Choroid plexus epithelial cell (primary cell): ENCODE measurements around the gene IFT88.
A peak's percentile ranks its signal among the peaks of the same experiment; 100 is the strongest.
"Not testable (repeated sequence)": the region's sequence is repeated elsewhere in the genome, so short reads cannot be mapped to it uniquely, and the experiment has no call there.

Source experiments
- DNase-seq: peaks from one replicate; pipeline ENCODE4 v3.0.0-alpha.2; 2010; ENCODE audit warnings: low read depth
- H3K4me3 ChIP-seq: 2 replicates; pipeline ENCODE4 v1.5.1; 2011; ENCODE audit warnings: low read depth, mild to moderate bottlenecking, control low read depth, low read length, moderate library complexity
- TF ChIP-seq, protein P1 (sequence below): conservative IDR thresholded peaks from 2 replicates; pipeline ENCODE4 v1.5.1; 2011; ENCODE audit warnings: low read depth, mild to moderate bottlenecking, control low read depth, inconsistent platforms, low read length, moderate library complexity

Gene IFT88

DNA sequence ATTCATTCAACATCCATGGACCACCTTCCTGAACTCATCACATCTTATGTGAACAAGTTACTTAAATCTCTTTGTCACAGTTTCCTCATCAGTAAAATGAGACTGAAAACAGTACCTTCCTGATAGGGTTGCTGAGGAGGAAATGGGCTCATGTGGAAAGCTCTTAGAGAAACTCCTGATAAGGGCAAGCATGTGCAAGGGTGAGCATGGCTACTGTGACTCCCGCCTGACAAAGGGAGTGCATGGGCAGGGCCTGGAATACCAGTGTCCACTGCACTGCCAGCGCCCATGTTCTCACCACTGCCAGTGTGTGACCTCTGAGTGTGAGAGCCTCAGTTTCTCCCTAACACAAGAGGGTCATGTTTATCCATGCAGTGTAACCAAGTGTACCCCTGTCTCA lies 109.3 kb downstream of the IFT88 start:
- no peak for DNase-seq
- TF ChIP-seq, protein P1, sequence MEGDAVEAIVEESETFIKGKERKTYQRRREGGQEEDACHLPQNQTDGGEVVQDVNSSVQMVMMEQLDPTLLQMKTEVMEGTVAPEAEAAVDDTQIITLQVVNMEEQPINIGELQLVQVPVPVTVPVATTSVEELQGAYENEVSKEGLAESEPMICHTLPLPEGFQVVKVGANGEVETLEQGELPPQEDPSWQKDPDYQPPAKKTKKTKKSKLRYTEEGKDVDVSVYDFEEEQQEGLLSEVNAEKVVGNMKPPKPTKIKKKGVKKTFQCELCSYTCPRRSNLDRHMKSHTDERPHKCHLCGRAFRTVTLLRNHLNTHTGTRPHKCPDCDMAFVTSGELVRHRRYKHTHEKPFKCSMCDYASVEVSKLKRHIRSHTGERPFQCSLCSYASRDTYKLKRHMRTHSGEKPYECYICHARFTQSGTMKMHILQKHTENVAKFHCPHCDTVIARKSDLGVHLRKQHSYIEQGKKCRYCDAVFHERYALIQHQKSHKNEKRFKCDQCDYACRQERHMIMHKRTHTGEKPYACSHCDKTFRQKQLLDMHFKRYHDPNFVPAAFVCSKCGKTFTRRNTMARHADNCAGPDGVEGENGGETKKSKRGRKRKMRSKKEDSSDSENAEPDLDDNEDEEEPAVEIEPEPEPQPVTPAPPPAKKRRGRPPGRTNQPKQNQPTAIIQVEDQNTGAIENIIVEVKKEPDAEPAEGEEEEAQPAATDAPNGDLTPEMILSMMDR = no peak
- H3K4me3 ChIP-seq = no peak overlapping the region

DNA sequence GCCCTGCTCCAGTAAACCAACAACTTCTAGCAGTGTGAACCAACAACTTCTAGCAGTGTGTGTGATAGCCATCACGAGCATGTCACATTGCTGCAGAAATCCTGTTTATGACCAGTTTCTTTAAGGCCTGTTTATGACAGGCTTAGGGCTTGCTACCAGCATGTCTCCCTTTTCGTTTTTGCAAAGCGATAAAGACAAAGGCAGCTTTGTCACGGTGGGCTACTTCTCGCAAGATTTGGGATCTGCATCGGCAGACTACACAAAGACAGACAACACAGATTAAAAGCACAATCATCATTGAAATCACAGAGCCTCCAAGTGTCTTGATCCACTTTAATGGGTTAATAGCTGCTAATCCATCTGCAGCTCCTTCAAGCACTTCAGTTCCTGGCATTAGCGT lies 111.6 kb downstream of the IFT88 start:
- not testable (repeated sequence) for H3K4me3 ChIP-seq, DNase-seq

DNA sequence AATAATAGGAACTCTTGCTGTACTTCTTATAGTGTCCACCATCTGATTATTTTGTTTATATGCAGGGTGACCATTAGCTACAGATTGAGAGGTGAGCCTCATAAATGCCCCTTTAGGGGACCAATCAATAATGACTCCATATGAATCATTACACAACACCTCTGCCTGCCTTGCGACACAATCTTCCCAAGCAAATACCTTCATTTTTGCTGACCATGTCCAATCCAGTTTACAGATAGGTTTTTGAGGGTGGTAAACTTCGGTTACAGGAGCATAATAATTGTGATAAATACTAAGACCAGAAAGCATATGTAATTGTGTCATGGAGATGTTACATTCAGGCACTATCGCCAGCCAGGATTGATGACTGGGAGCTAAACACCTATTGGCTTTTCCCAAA lies 112.9 kb downstream of the IFT88 start:
- no peak for DNase-seq
- TF ChIP-seq, protein P1 = no peak
- H3K4me3 ChIP-seq = no peak overlapping the region

DNA sequence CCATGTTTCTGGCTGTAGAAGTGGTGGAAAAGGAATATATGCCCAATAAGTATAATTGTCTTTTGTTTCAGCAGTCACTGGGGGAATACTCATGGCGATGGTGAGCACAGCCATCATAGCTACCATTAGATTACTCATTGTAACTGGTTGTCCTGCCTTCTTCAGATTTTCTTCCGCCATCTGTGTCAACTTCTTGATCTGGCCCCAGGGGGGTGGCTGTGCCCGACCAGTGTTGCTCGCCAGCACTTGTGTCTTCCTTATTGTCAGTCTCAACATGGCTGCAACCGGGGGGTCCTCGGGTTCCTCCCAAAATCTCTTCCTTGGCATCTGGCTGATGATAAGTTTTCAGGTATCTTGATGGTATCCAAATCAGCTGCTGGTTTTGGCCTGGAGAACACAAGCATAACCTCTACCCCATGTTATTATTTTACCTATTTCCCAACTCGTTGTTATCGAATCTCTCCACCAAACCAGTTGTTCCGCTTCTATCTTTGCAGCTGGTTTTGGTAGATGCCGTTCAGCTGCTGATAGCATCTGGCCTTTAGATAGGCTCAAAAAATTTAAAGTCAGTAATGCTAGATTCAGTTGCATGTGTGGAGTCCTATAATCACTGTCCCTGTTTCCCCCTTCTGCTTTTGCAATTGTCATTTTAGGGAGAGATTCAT lies 113.6 kb downstream of the IFT88 start:
- TF ChIP-seq, protein P1 = no peak
- DNase-seq = no peak
- no peak overlapping the region for H3K4me3 ChIP-seq

DNA sequence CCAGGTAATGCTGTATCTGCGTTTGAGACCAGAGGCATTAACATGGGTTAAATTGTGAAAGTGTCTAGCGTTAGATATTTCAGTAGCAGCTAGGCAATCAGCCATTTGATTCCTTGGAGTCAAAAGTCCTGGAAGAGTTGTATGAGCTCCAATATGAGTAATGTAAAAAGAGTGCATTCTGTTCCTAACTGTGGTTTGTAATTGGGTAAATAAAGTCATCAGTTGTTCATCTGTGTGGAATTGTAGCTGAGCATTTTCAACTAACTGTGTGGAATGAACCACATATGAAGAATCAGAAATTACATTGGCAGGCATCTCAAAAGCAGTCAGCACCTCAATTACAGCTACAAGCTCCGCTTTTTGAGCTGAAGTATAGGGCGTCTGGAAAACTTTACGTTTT lies 114.5 kb downstream of the IFT88 start:
- not testable (repeated sequence) for H3K4me3 ChIP-seq
- peak; percentile 79 for DNase-seq

DNA sequence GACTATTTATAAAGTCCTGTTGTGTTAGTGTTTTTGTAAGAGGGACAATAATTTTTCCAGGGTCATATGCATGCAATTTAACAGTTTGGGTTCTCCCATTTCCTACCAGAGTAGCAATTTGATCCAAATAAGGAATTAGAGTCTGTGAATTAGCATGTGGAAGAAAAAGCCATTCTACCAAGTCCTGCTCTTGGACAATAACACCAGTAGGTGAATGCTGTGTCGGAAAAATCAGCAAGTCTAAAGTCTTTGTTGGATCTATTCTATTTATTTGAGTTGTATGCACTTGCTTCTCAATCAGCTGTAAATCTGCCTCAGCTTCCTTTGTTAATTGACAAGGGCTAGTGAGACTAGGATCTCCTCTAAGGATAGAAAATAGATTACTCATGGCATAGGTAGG lies 115.1 kb downstream of the IFT88 start:
- no peak overlapping the region for H3K4me3 ChIP-seq
- TF ChIP-seq, protein P1 = no peak
- no peak for DNase-seq

DNA sequence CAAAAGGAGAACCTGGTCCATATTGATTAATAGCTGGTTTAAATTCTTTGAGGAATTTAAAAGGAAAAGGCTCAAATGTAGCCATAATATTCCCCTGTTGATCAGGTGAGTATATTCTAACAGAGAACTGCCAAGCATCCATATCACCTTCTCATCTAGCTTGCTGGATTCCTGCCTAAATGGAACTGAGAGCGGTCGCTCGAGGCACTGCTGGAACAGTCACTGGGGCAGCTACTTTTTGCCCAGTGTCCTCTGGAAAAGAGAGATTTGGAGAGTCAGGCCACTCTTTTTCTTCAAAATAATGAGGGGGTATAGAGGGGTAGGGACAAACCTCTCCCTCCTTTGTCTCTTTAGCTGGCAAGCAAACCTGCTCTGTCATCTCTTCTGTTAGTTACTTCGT lies 117.1 kb downstream of the IFT88 start:
- TF ChIP-seq, protein P1 = no peak
- no peak for DNase-seq
- no peak overlapping the region for H3K4me3 ChIP-seq

DNA sequence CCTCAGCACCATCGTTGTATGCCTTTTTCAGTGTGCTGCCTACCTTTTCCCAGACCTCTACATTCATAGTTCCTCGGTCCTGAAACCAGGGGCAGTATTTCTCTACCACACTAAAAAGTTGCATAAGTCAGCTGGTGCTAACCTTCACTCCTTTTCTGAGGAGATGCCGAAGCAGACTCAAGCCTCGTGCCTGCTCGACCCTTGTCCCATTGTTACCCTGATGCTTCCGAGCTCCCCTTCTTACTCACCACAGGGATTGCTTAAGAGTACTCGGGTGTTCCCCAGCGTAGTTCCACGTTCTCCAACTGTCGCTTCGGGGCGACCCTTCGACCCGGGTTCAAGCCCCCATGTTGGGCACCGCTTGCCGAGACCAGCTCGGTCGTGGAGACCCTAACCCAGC lies 117.6 kb downstream of the IFT88 start:
- TF ChIP-seq, protein P1 = no peak

More for the DNA sequence above, 117.6 kb downstream of the IFT88 start:
- DNase-seq = peak; percentile 49
- H3K4me3 ChIP-seq = no peak overlapping the region
